Measurements from ENCODE around the gene CRLF3. TPM values are rescaled to one million over a fixed set of nuclear protein-coding genes. Genes with fewer than 3 reads are reported as not detected.
"Not testable (repeated sequence)": the region's sequence is repeated elsewhere in the genome, so short reads cannot be mapped to it uniquely, and the experiment has no call there.

Gene CRLF3
- total RNA-seq, 6 experiments from 2014 or later: 11.6 to 13.4 (median 12.1) TPM

DNA sequence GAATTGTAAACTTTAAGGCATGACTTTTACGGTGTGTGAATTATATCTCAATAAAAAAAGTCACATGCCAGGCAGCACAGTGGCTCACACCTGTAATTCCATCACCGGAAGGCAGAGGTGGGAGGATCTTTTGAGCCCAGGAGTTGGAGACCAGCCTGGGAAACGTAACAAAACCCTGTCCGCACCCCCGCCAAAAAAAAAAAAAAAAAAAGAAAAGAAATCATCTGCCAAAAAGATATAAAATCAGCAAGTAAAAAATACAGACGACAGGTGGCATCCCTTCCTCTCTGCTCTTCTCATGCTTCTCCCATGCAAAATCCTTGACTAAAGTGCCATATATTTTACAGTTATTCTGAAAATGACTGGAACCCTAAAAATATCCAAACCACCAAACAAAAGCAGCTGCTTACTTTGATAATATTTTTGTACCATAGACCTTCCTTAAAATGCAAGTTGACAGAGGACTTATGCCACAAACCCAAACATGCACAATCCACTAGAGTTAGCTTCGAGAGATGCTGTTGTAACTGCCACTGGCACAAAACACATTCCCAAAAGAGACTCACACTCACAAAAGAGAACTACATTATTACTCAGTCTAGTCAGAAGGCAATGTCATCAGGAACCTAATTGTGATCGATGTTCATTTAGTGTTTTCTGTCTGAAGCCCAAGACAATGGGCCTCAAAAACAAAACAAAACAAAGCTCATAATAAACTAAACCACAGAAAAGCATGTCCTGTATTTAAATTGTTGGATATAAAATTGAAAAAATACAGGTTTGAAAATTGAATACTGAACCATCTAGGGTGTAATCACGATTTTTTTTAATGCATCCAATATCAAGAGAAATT, 2.4 kb downstream of the CRLF3 start:
- H3K36me3 Mint-ChIP-seq (ENCODE audit: low read depth): no peaks in the 10 kb centered on the region
- H3K27me3 Mint-ChIP-seq (ENCODE audit: insufficient read depth): no peaks in the 10 kb centered on the region; the same call in 1 of the 2 replicates
- no peak overlapping the region; the same call in 1 of the 2 replicates for H3K27ac Mint-ChIP-seq
- H3K4me1 Mint-ChIP-seq (ENCODE audit: low read depth): peaks cover 33% of the 10 kb centered on the region
- TF ChIP-seq, protein P1, sequence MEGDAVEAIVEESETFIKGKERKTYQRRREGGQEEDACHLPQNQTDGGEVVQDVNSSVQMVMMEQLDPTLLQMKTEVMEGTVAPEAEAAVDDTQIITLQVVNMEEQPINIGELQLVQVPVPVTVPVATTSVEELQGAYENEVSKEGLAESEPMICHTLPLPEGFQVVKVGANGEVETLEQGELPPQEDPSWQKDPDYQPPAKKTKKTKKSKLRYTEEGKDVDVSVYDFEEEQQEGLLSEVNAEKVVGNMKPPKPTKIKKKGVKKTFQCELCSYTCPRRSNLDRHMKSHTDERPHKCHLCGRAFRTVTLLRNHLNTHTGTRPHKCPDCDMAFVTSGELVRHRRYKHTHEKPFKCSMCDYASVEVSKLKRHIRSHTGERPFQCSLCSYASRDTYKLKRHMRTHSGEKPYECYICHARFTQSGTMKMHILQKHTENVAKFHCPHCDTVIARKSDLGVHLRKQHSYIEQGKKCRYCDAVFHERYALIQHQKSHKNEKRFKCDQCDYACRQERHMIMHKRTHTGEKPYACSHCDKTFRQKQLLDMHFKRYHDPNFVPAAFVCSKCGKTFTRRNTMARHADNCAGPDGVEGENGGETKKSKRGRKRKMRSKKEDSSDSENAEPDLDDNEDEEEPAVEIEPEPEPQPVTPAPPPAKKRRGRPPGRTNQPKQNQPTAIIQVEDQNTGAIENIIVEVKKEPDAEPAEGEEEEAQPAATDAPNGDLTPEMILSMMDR (IDR thresholded peaks at IDR 0.05): no peak
- 0 out of 2 replicates have a peak overlapping the region, but pooled peaks have one; percentile 6 for H3K4me3 Mint-ChIP-seq
- DNase-seq: no peak
- no peaks in the 10 kb centered on the region for H3K9me3 Mint-ChIP-seq

DNA sequence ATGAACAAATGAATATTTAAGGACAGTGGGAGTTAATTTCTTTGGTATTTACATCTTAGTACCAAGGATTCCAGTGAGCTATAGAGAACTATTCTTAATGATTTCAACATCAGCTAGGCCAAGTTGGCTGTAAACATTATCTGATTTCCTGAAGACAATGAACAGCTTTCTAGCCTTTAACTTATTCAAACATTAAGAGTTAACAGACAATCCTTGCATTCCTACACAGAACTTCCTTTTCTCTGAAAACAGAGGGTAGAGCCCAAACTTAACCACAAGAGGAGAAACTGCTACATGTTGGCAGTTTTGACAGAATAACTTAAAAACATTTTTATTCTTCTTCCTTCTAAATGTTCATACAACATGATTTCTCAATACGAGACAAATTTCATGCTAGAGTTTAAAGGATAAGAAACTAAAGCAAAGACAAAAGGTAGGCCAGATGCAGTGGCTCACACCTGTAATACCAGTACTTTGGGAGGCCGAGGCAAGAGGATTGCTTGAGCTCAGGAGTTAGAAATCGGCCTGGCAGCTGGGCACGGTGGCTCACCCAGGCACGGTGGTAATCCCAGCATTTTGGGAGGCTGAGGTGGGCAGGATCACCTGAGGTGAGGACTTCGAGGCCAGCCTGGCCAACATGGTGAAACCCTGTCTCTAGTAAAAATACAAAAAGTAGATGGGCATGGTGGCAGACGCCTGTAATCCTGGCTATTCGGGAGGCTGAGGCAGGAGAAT, 4.4 kb downstream of the CRLF3 start:
- Mint-ChIP-seq H3K9me3 (no peaks in the 10 kb centered on the region), H3K4me3 (no peak overlapping the region; the same call in 1 of the 2 replicates), H3K4me1 (ENCODE audit: low read depth) (peaks cover 33% of the 10 kb centered on the region), H3K36me3 (ENCODE audit: low read depth) (no peaks in the 10 kb centered on the region), H3K27ac (peak overlapping the region; percentile 61), H3K27me3 (ENCODE audit: insufficient read depth) (no peaks in the 10 kb centered on the region; the same call in 1 of the 2 replicates)
- DNase-seq: no peak
- TF ChIP-seq, protein P1 (IDR thresholded peaks at IDR 0.05): no peak

DNA sequence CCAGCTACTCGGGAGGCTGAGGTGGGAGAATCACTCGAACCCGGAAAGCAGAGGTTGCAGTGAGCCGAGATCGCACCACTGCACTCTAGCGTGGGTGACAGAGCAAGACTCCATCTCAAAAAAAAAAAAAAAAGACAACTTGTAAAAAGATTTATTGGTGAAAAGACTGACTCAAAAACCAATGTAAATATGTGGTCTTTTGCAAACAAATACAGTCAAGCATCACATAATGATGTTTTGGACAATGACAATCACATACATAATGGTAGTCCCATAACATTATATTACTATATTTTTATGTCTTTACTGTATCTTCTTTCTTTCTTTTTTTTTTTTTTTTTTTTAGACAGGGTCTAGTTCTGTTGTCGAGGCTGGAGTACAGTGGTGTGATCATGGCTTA, 8.3 kb downstream of the CRLF3 start:
- Mint-ChIP-seq H3K27ac (no peak overlapping the region), H3K27me3 (ENCODE audit: insufficient read depth) (no peaks in the 10 kb centered on the region; the same call in 1 of the 2 replicates), H3K4me1 (ENCODE audit: low read depth) (peaks cover 24% of the 10 kb centered on the region), H3K4me3 (no peak overlapping the region), H3K36me3 (ENCODE audit: low read depth) (no peaks in the 10 kb centered on the region), H3K9me3 (no peaks in the 10 kb centered on the region)
- TF ChIP-seq, protein P1 (IDR thresholded peaks at IDR 0.05): no peak
- DNase-seq: no peak

DNA sequence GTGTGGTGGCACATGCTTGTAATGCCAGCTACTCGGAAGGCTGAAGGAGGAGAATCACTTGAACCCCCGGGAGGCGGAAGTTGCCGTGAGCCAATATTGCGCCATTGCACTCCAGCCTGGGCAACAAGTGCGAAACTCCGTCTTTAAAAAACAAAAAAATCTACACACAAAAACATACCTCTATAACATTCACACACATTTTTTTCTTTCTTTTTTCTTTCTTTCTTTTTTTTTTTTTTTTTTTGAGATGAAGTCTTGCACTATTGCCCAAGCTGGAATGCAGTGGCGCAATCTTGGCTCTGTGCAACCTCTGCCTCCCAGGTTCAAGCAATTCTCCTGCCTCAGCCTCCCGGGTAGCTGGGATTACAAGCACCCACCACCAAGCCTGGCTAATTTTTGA, 9.6 kb downstream of the CRLF3 start:
- H3K36me3 Mint-ChIP-seq (ENCODE audit: low read depth); DNase-seq; H3K4me3 Mint-ChIP-seq; H3K9me3 Mint-ChIP-seq; H3K27me3 Mint-ChIP-seq (ENCODE audit: insufficient read depth); H3K27ac Mint-ChIP-seq: not testable (repeated sequence)
- peaks cover 19% of the 10 kb centered on the region for H3K4me1 Mint-ChIP-seq (ENCODE audit: low read depth)

DNA sequence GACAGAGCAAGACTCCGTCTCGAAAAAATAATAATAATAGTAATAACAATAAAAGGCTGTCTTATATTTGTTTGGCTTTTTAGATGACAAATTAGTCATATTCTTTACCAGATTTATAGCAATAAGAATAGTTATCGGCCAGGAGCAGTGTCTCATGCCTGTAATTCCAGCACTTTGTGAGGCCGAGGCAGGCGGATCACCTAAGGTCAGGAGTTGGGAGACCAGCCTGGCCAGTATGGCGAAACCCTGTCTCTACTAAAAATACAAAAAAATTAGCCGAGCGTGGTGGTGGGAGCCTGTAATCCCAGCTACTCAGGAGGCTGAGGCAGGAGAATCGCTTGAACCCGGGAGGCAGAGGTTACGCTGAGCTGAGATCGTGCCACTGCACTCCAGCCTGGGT, 10.3 kb downstream of the CRLF3 start:
- not testable (repeated sequence) for DNase-seq; H3K27me3 Mint-ChIP-seq (ENCODE audit: insufficient read depth); H3K4me3 Mint-ChIP-seq; H3K9me3 Mint-ChIP-seq; H3K36me3 Mint-ChIP-seq (ENCODE audit: low read depth); H3K27ac Mint-ChIP-seq
- H3K4me1 Mint-ChIP-seq (ENCODE audit: low read depth): peaks cover 15% of the 10 kb centered on the region

DNA sequence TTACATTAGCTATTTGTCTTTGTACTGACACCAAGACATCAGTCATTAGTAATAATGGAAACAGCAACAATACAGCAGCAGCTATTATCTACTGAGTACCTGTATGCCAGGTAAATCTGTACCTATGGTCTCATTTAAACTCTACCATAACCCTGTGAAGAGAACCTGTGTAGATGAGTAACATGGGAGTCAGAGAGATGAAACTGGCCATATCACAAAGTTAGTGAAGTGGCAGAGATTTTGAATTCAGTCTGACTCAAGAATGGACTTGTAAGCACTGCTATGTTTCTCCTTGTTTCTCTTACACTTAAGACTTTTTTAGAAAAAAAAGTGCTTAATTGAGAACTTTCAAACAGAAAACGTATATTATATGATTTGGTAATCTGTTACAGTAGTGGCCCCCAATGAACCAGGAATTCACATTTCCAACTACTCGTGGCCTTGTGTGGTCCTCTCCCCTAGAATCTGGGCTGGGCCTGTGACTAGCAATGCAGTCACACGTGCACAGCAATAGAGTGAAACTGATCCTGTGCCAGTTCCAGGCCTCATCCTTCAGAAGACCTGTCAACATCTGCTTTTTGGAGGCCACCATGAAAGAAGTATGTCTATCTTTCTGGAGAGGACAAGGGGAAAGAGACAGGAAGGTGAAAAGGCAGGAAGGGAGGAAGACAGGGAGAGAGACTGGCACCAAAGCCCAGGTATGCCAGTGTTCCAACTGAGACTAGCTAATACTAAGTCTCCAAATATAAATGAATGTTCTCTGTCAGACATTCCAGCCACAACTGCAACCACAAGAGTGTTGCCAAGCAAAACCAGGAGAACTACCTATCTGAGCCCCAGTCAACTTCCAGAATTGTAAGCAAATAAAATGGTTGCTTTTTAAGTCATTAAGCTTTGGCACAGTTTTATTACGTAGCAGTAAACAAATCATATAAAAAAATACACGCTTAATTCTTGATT, 12.0 kb downstream of the CRLF3 start:
- peak; percentile 9 for DNase-seq
- H3K4me3 Mint-ChIP-seq: peak overlapping the region; percentile 23; the same call in 1 of the 2 replicates
- H3K36me3 Mint-ChIP-seq (ENCODE audit: low read depth): peaks cover 6% of the 10 kb centered on the region; the same call in 1 of the 2 replicates
- H3K9me3 Mint-ChIP-seq: no peaks in the 10 kb centered on the region
- peak overlapping the region; percentile 83 for H3K27ac Mint-ChIP-seq
- no peaks in the 10 kb centered on the region for H3K27me3 Mint-ChIP-seq (ENCODE audit: insufficient read depth)
- peaks cover 15% of the 10 kb centered on the region for H3K4me1 Mint-ChIP-seq (ENCODE audit: low read depth)
- TF ChIP-seq, protein P1 (IDR thresholded peaks at IDR 0.05): no peak

Data from HFFc6 (cell line).